ENCODE results near the gene GBF1.
A peak's percentile ranks its signal among the peaks of the same experiment; 100 is the strongest.
"Not testable (repeated sequence)": the region's sequence is repeated elsewhere in the genome, so short reads cannot be mapped to it uniquely, and the experiment has no call there.

GBF1 gene, protein sequence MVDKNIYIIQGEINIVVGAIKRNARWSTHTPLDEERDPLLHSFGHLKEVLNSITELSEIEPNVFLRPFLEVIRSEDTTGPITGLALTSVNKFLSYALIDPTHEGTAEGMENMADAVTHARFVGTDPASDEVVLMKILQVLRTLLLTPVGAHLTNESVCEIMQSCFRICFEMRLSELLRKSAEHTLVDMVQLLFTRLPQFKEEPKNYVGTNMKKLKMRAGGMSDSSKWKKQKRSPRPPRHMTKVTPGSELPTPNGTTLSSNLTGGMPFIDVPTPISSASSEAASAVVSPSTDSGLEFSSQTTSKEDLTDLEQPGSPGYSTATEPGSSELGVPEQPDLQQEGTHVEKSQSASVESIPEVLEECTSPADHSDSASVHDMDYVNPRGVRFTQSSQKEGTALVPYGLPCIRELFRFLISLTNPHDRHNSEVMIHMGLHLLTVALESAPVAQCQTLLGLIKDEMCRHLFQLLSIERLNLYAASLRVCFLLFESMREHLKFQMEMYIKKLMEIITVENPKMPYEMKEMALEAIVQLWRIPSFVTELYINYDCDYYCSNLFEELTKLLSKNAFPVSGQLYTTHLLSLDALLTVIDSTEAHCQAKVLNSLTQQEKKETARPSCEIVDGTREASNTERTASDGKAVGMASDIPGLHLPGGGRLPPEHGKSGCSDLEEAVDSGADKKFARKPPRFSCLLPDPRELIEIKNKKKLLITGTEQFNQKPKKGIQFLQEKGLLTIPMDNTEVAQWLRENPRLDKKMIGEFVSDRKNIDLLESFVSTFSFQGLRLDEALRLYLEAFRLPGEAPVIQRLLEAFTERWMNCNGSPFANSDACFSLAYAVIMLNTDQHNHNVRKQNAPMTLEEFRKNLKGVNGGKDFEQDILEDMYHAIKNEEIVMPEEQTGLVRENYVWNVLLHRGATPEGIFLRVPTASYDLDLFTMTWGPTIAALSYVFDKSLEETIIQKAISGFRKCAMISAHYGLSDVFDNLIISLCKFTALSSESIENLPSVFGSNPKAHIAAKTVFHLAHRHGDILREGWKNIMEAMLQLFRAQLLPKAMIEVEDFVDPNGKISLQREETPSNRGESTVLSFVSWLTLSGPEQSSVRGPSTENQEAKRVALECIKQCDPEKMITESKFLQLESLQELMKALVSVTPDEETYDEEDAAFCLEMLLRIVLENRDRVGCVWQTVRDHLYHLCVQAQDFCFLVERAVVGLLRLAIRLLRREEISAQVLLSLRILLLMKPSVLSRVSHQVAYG (N-terminal part only)

GRCh38 chr10:102245082-102245931 lies at the start of gene GBF1:
TSS of gene GBF1 (plus strand) at chr10:102245532. CDS start at chr10:102258939, 13,407 bp downstream.
- peak; percentile 99 for DNase-seq (ENCODE audit: low spot score)

DNA sequence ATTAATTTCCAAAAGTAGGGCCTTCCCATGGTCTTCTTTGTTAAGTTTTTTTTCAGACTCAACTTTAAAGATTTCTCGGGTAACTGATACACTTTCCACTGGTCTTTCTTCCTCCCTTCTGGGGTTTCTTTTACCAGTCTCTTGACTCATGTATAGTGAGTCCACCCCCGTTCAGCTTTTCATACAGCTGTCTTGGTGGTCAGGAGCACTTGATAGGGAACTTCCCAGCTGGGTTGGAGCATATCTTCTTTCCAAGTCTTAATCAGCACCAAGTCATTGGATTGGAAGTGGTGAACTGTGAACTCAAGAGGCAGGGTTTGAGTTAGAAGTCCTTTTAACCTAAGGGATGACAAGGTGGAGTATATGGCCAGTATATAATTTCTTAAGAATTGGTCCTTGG lies 48.4 kb upstream of the GBF1 start:
- DNase-seq (ENCODE audit: low spot score): no peak

DNA sequence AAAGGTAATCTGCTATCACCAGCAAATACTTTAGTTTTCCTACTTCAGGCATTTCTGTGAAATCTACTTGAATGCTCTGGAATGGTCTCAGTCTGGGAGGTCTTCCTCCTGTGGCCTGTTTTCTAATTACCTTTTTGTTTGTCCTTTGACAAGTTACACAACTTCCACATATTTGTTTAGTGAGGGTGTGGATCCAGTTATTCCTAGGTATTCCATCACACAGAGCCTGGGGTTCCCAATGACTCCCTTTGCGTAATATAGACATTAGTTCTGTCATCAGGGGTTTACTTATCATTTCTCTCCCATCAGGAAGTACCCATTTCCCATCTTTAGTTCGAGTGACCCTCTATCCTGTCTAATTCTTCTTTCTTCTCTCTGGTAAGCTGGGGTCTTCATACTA lies 47.3 kb upstream of the GBF1 start:
- no peak for DNase-seq (ENCODE audit: low spot score)

- no peak for DNase-seq (ENCODE audit: low spot score)
Measured at GRCh38 chr10:102200751-102201640, 44.3 kb upstream of the GBF1 start.

- no peak for DNase-seq (ENCODE audit: low spot score)
Measured at GRCh38 chr10:102202386-102202785, 42.9 kb upstream of the GBF1 start.

- no peak for DNase-seq (ENCODE audit: low spot score)
Measured at GRCh38 chr10:102208311-102209035, 36.9 kb upstream of the GBF1 start.

GRCh38 chr10:102211615-102212299 lies 33.6 kb upstream of the GBF1 start:
- DNase-seq (ENCODE audit: low spot score): no peak

DNA sequence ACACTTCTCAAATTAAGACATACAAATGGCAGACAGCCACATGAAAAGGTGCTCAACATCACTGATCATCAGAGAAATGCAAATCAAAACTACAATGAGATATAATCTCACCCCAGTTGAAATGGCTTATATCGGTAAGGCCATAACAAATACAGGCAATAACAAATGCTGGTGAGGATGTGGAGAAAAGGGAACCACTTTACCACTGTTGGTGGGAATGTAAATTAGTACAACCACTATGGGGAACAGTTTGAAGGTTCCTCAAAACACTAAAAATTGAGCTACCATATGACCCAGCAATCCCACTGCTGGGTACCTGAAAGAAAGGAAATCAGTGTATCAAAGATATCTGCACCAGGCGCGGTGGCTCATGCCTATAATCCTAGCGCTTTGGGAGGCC lies 31.7 kb upstream of the GBF1 start:
- DNase-seq (ENCODE audit: low spot score): not testable (repeated sequence)

GRCh38 chr10:102219370-102219769 lies 26.0 kb upstream of the GBF1 start:
- no peak for DNase-seq (ENCODE audit: low spot score)

- DNase-seq (ENCODE audit: low spot score): no peak
Measured at GRCh38 chr10:102220612-102221011, 24.7 kb upstream of the GBF1 start.

DNA sequence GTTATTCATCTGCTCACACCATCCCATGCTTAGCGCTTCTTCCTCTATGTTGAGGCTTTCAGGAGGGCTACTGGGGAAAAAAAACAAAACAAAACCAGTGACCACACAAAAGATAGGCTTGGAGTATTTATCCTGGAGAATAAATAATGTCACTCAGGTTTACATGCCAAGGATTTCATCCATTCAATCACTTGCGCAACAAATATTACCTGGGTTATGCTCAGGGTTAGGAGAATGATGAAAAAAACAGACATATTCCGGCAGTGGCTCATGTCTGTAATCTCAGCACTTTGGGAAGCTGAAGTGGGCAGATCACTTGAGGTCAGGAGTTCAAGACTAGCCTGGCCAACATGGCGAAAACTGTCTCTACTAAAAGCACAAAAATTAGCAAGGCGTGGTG lies 22.5 kb upstream of the GBF1 start:
- DNase-seq (ENCODE audit: low spot score): no peak

DNA sequence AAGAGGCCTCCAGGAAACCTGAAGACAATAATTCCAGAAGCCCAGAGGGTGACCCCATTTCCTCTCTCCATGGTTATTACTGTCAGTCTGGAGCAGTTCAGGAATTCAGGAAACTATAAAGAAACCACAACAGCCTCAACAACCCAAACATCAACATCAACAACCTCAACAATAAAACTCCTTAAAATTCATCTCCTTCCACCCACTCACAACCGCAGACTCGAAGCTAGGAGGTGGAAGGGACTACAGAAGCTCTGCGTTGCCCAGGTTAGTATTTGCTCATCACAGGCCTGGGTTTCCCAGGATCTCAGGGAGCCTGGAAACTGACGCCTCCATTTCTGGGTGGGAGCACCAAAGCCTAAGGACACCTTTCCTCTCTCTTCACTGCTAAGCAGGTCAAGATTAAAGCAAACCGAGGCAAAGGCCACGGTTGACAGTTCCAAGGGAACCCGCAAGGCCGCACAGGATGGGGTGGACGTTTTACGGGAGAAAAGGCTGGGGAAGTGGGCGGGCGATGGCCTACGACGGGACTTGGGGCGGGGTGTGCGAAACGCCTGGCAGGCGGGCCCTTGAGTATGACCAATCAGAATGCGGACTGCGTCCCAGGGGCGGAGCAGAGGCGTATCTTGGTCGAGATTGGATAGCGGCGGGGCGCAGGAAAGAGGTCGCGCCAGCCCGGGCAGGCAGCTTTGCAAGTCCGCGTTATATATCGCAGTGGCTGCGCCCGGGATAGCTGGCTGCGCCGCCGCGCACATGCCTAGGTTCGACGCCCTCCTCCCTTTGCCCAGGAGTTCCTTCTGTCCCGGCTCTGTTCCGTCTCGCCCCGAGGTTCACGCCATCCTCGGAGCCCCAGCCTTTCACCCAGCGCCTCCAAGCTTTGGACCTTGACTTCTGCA lies 19.4 kb upstream of the GBF1 start, which contains the start of gene ELOVL3:
Gene ELOVL3, plus strand, starts transcription at position 654 of the 896 bp plus-strand sequence. CDS start 250 bp downstream, outside the sequence.
- peak; percentile 82 for DNase-seq (ENCODE audit: low spot score)

DNA sequence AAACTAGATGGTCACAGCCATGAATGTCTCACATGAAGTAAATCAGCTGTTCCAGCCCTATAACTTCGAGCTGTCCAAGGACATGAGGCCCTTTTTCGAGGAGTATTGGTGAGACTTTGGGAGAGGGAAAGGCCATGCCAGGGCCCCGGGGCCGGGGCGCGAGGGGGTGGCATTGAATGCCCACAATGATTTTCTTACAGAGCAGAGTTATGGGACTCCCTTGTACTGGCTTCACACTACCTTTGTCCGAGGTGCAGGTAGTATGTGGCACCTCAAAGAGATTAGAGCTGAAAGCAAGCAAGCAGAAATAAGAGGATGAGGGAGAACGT lies 18.8 kb upstream of the GBF1 start:
- DNase-seq (ENCODE audit: low spot score): no peak

GRCh38 chr10:102227050-102227449 lies 18.3 kb upstream of the GBF1 start:
- no peak for DNase-seq (ENCODE audit: low spot score)

- DNase-seq (ENCODE audit: low spot score): peak; percentile 87
Measured at GRCh38 chr10:102229810-102230263, 15.5 kb upstream of the GBF1 start.

DNA sequence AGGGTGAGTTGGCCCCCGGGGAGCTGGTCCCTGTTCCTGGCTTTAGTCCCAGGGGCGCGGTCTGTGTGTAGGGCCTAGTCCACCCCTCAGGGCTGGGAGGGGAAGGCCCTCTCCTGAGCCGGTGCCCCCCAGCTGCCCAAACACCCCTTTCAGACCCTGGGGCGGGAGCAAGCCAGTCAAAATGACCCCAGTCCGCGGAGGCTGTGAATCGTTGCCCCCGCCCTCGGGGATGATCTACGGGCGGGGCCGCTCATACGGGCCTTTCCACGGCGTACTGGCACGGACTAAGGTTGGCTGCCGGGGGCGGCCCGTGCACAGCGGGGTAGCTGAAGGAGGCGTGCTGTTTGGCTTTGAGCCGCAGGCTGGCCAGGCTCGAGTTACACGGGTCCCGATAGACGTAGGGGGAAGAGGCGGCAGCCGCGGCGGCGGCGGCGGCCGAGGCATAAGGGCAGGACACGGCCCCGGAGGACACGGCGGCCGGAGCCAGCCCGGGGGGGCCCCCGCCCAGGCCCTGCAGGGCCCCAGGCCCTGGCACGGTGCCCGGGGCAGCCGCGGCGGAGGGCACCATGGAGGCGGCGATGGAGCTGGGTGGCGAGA lies 15.0 kb upstream of the GBF1 start:
- DNase-seq (ENCODE audit: low spot score): no peak

DNA sequence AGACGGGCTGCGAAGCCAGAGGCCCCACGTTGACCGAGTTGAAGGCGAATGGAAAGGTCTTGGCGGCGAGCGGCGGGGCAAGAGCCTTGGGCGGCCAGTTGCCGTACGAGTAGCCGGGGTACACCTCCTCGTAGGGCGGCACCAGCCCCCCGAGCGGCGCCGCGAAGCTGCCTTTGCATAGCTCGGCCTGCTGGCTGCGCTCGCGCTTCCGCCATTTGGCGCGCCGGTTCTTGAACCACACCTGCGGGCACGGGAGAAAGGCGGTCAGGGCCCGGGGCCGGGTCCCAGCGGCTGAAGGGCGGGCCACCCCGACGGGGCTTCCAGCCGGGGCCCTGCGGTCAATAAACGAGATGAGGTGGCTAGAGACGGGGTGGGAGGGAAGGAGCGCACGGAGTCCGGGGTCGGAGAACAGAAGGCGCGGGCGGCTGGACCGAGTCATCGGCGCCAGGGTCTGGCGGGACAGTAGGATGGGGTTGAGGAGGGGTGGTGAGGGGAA lies 14.4 kb upstream of the GBF1 start:
- DNase-seq (ENCODE audit: low spot score): peak; percentile 25
